Measurements from ENCODE around the gene TCF15. TPM values are rescaled to one million over a fixed set of nuclear protein-coding genes. Genes with fewer than 3 reads are reported as not detected.

TCF15 gene
- polyA plus RNA-seq, 2 of the 4 experiments (the other 2 are of a cell fraction), result not detected

- no peak for TF ChIP-seq CHD2 (IDR thresholded peaks at IDR 0.05; ENCODE audit: low read length, partially characterized antibody)
- TF ChIP-seq CTCF (IDR thresholded peaks at IDR 0.05), result no peak
- TF ChIP-seq EHMT2 (IDR thresholded peaks at IDR 0.05; ENCODE audit: low read depth), result no peak
- TF ChIP-seq HOXB13 (CRISPR knock-in tag; IDR thresholded peaks at IDR 0.05; ENCODE audit: low read depth), result 0 out of 2 replicates have a peak, but pooled peaks have one; percentile 12
- no peak for TF ChIP-seq POLR2A (IDR thresholded peaks at IDR 0.05; ENCODE audit: low read length)
These were observed 41.9 kb upstream of the TCF15 start (continued) for GRCh38 chr20:651713-652614.

GRCh38 chr20:650954-651353, 40.8 kb upstream of the TCF15 start:
- CTCF ChIA-PET, result interaction anchor here (1.0 to 4.5 kb wide), 13 partner anchors 8 to 297 kb away, joined by 3 to 33 read pairs (median 8); partner anchors contain the start of gene SCRT2
- H3K9me3 ChIP-seq, result peaks cover 8% of the 10 kb centered on the region; the same call in 1 of the 3 replicates
- FAIRE-seq (peak; percentile 84), ATAC-seq (peak in 1 of 2 experiments; percentile 28; a peak in 3 of 6 replicates), DNase-seq (ENCODE audit: low read depth in 1 of 2, low spot score in 1 of 2) (peak in 1 of 2 experiments; percentile 68)
- WGBS (ENCODE audit: missing lambda C conversion rate), result 81% methylated on average over 5 of the region's 5 CpGs
- H3K4me3 ChIP-seq, result peak overlapping the region; percentile 87
- POLR2A ChIA-PET, result no interaction called here
- peaks cover 43% of the 10 kb centered on the region for H3K4me1 ChIP-seq
- peak overlapping the region; percentile 81 for H3K4me2 ChIP-seq
- TF ChIP-seq EHMT2 (IDR thresholded peaks at IDR 0.05; ENCODE audit: low read depth), result no peak
- TF ChIP-seq PHF8 (IDR thresholded peaks at IDR 0.05; ENCODE audit: borderline replicate concordance, low read depth), result no peak
- no peak for TF ChIP-seq ZNF302 (CRISPR knock-in tag; IDR thresholded peaks at IDR 0.05)
- peak; percentile 43; the same call in 1 of the 2 replicates for TF ChIP-seq TFCP2L1 (CRISPR knock-in tag; IDR thresholded peaks at IDR 0.05)
- no peak for TF ChIP-seq RCOR1 (IDR thresholded peaks at IDR 0.05; ENCODE audit: low read depth, low read length)
- TF ChIP-seq CBX8 (IDR thresholded peaks at IDR 0.05), result no peak
- TF ChIP-seq JUN (IDR thresholded peaks at IDR 0.05), result 0 out of 5 replicates have a peak, but pooled peaks of 1 of the 2 experiments have one; percentile 15
- TF ChIP-seq ZSCAN20 (CRISPR knock-in tag; IDR thresholded peaks at IDR 0.05), result no peak
- no peak for TF ChIP-seq SMC3 (IDR thresholded peaks at IDR 0.05)
- TF ChIP-seq POLR2AphosphoS2 (conservative IDR thresholded peaks at IDR 0.05; ENCODE audit: low read length), result 0 out of 2 replicates have a peak, but pooled peaks have one; percentile 24
- H3K27ac ChIP-seq, result peak overlapping the region; percentile 98

GRCh38 chr20:650281-650680, 40.2 kb upstream of the TCF15 start:
- H3K4me2 ChIP-seq, result peak overlapping the region; percentile 81
- peaks cover 48% of the 10 kb centered on the region for H3K4me1 ChIP-seq
- WGBS (ENCODE audit: missing lambda C conversion rate), result 83% methylated on average over 5 of the region's 5 CpGs
- TF ChIP-seq MYC (IDR thresholded peaks at IDR 0.05; ENCODE audit: borderline replicate concordance, low read length), result no peak
- TF ChIP-seq MAFK (IDR thresholded peaks at IDR 0.05; ENCODE audit: partially characterized antibody), result peak; percentile 29
- TF ChIP-seq E2F6 (IDR thresholded peaks at IDR 0.05; ENCODE audit: borderline replicate concordance, low read depth), result no peak
- TF ChIP-seq BHLHE40 (IDR thresholded peaks at IDR 0.05; ENCODE audit: low read depth, low read length), result no peak
- DNase-seq (ENCODE audit: low read depth in 1 of 2, low spot score in 1 of 2), result no peak
- POLR2A ChIA-PET, result no interaction called here
- CTCF ChIA-PET, result interaction anchor here (1.7 to 4.5 kb wide), 6 partner anchors 10 to 89 kb away, joined by 8 to 33 read pairs (median 18); no protein-coding TSS in a partner anchor
- H3K4me3 ChIP-seq, result peak overlapping the region; percentile 87; the same call in 1 of the 3 replicates
- H3K27ac ChIP-seq, result peak overlapping the region in 1 of 2 experiments; percentile 98; a peak in 2 of 6 replicates
- H3K9me3 ChIP-seq, result peaks cover 8% of the 10 kb centered on the region; the same call in 1 of the 3 replicates
- no peak for FAIRE-seq
- no peak for ATAC-seq
